ENCODE results near the gene CDH13.
A peak's percentile ranks its signal among the peaks of the same experiment; 100 is the strongest.

The CDH13 gene

DNA sequence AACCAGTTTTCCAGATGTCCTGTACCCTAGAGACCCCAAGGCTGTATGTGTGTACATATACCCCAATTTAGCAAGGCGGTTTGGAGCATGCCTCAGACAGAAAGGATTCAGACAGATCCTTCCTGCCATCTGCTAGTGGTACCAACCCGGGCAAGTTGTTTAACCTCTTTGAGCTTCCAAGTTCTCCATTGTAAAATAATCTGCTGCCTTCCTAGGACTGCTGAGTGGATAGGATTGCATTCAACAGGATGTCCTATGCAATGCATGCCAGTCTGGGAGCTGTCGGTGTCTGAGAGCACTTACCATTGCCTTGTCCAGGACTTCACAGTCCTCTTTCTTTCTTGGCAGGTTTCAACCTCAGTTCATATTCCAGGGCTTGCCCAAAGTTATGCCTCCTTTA lies 1.9 kb downstream of the CDH13 start:
- DNase-seq = no peak

DNA sequence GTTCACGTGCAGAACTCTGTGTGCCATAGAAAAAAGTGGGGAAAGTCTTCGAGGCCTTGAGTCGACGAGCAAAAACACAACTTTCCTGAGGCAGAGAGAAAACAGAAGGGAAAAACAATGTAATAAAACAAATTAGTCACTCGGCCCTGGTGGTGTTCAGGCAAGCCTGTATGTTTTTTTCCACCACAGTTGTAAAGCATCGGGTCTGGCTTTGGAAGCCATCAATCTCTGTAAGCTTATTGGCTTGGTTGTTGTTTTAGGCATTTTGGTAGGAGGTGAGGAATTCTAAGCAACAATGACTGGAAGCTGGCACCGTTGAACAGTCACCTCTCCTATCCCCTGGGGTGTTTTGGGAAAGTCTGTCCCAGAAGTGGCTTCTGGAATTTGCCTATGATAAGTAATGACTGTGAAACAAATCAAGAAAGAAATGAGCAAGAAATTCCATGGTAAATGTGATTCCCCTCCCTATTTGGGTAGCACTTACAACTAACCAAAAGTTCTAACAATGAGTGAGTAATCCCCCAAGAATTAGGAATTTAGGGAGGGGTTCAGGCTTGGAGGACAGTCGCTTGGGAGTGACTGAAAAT lies 2.8 kb downstream of the CDH13 start:
- DNase-seq = no peak

DNA sequence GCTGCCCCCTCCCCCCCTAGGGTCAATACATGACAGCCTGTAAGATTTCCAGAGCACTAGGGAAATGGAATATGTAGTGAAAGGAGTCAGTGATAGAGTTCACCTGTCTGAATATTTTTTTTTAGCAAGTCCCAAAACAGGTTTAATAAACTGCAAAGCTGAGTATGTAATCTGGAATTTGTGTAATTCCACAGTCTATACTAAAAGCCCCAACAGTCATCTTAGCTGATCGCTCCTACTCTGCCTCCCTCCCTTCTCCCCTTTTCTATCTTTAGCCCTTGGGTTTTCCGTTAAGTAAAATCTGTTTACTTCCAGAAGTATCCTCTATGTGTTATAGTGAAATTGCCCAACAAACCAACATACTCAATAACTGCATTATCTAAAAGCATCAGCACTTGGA lies 3.5 kb downstream of the CDH13 start:
- DNase-seq = no peak

DNA sequence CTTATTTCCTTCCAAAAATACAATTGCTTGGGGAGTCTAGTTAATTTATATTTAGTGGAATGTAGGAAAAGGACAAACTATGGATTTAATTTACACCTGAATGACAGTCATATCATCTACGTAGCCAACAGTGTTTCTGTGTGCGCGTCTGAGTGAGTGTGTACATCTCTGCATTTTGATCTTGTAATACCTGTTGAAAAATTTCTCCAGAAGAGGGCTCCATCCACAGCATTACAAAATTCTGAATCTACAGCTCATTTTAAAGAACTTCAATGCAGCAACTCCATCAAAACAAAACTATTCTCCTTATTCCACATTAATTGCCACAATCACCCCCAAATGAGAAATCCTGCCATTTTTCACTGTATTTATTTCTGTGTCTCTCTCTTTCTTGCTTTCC lies 3.9 kb downstream of the CDH13 start:
- no peak for DNase-seq

DNA sequence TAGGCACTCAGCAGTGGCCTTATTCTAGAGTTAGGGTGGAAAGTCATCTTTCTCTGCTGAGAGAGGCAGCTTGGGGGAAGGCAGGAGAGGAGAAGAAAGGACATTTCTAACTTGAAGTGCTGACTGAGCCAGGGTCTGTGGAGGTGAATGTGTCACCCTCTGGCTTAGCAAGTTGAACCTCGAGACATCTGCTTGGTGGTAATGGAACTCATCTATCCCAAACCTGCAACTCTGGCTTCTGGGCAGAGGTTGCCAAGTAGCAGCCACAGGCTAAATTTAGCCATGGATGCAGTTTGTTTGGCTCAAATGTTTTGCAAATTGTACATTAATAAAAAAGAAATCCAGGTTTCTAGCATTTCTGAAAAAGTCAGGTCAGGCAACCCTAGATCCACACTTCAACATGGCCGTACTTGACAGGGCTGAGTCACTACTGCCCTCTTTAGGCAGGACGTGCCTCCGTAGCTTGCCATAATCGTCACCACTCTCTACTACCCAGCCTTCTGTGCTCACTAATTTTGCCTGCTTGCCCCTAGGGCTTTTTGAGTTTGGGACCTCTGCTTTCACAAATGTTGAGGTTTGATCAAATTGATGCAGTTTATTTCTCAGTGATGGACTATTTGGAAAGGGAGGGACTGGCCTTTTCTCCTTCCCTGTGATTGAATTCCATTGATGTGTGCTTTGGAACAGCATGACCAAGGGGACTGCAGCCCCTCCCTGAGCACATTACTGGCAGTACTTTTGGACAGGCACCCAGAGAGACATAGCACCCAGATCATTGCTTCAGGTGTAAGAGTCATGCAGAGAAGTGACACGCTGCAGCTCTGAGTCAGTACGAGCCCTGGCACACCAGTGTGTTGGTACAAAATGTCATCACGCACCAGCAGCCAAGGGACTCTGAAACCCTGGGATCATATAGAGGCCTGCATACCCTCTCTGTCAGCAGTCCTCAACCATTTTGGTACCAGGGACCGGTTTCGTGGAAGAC lies 5.2 kb downstream of the CDH13 start:
- no peak for DNase-seq

DNA sequence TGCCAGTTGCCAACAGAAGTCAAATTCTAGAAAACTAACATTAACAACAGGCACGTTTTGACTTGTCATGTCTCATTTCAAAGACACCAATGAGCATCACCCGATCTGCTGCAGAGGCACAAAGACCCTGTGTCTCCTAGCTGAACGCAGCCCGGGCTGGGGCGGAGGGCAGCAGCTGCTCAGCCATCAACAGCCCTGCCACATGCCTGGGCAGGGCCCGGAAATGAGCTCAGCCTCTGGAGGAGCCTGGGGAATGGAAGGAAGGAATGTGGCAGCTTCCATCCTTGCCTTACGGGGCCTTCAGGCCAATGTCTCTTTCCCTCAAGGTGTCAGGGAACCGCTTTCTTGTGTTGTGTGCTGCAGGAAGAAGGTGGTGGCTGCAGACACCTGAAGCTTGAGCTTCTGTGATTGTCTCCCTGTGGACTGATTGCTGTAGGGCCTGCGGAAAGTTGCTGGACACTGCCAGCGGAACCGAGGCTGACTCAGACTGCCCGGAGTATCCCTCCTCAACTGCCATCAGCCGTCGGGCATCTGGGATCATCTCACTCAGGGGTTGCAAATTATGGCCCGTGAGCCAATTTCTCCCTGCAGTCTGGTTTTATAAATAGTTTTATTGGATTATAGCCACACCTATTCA lies 7.3 kb downstream of the CDH13 start:
- DNase-seq = no peak

DNA sequence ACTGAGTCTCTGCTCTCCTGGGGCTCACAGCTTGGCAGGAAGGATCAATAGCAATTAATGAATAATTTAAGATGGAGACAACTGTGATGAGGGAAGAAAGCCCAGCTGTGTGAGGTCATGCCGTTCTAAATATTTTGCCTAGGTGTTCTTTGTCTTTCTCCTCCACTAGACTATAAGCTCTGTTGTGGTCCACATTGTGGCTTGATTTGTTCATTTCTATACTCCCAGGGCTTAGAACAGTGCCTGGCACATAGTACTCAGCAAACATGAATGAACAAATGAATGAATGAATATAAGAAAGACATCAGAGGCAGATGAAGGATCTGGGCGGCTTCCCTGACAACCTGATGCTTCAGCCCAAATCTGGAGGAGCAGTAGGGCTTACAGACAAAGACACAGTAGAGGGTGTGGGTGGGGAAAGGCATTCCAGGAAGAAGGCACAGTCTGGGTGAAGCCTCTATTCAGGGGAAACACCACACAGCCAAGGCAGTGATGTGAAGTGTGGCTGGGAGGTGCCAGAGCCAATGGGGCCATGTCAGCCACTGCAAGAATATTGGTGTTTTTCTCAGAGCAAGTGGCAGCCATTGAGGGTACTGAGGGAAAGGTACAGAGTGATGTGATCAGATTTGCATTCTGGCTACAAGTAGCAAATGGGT lies 8.3 kb downstream of the CDH13 start:
- DNase-seq = no peak

DNA sequence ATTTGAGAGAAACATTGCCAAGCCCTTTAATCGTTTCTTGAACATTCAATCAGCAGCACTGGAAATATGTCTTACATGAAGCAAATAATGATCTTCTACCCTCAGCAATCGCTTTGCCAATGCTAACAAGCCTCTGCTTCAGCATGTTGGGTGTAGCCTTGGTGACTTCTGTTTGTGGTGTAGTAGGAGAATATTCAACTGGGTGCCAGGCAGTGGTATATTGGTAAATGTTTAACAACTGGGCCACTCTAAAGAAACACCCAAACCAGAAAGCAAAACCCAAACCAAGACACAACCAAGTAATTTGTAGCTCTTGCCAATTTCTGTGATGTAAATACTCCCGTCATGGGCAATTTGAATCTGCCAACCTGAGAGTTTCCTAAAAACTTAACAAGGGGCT lies 9.7 kb downstream of the CDH13 start:
- no peak for DNase-seq

DNA sequence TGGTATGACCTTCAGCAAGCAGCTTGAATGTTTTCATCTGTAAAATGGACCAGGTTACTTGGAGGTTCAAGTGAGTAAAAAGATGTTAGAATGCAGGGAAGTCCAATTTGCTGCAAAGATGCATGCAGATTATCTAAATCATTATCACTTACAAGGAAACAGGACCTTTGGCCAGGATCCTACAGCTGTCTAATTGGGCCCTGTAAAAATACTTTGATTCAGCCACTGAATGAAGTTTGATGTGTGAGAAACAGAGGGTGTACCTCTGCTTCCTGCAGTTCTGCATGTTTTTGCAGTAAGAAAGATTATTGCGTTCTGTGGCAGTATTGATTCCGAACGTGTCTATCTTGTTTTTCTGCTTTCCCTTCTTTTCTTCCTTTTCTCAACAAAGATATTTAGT lies 10.2 kb downstream of the CDH13 start:
- DNase-seq = no peak

DNA sequence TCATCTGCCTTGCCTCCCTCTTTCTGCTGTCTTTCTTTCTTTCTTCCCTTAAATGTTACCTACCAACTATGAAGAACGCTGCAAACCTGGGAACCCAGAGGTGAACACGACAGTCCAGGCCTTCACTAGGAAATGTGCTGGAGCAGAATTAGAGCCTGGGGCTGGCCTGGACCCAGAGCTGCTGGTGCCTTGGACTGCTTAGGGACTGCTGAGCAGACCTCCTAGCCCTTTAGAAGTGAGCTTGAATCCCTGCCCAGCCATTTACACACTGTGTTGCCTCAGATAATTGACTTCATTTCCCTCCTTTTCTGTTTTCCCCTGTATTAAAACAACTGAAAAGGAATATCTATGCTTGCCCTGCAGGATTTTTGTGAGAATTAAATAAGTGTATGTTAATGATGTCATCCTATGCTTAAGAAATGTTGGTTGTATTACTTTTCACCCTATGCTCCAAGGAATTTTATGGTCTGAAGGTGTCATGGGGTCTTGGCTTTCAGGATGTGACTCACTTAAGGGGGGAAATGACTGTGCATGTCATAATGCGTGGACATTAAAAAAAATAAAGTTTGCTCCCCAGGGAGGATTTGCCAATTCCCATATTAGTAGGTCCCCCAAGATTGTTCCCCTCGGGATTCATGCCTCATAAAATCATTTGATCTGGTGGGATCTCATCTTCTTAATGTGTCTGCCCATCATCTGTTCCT lies 11.5 kb downstream of the CDH13 start:
- DNase-seq = no peak

DNA sequence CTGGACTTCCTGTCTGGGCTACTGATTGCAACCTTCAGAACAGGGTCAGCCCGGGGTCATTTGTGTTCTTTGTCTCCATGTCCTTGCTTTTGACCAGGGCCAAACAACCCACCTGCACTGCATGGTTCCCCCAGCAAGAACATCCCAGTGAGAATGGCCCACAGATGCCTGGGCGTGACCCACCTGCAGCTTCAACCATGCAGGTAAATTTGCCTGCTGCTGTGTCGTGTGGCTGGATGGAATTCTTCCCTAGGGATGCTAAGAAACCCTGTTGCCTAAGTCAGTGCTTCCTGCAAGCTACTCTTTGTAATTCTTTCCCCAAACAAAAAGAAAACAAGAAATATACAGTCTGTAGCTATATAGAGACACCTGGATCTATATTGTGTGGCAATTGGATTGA lies 12.5 kb downstream of the CDH13 start:
- DNase-seq = no peak

DNA sequence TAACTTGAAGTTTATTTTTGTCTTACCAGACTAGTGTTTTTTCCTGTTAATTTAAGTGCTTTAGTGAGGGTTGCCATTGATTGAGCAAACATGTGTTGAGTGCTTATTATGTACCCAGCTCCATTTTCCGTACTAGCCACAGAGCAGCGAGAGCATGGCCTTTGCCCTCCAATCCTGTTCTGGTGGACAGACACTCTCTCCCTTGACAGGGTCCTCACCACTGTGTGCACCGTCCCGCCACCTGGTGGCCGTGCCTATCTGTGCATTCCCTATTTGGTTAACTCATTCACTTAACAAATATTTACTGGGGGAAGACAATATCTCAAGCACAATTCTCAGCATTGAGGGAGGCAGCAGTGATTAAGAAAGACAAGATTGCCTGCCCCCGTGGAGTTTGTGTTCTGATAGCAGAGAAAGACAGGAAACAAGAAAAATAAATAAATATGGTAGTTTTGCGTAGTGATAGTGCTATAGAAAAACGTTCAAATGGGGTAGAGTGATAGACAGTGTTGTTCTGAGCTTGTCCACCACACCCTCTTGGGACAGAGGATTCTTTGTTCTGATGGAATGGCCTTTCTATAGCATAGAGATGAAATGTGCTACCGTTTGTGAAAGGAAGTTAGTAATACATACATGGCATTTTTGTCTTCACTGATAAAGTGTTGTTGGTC lies 13.0 kb downstream of the CDH13 start:
- peak; percentile 59 for DNase-seq

DNA sequence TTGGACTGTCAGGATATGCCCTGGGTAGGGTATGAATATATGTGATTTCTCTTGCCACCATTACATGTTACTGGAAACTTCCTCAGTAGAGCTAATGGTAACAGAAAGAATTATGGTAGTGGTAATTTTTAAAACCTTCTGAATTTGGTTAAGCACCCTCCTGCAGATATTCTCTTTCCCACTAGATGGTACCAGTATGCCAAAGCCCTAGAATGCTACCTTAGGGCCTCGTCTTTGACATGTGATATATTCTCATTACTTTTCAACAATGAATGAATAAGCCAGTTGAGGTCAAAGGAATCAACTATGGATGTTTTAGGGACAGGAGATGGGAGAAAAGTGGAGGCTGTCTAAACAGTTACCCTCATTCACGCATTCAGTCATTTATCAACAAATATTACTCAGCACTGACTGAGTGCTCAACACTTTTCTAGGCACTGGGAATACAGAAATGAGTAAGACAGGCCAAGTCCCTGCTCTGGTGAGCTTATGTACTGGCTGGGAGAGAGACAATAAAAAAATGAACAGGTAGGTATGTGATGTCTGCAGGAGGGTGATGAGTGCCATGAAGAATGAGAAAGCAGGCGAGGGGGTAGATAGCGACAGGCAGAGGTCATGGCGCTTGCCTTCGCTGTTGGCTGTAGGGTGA lies 14.7 kb downstream of the CDH13 start:
- DNase-seq = no peak

DNA sequence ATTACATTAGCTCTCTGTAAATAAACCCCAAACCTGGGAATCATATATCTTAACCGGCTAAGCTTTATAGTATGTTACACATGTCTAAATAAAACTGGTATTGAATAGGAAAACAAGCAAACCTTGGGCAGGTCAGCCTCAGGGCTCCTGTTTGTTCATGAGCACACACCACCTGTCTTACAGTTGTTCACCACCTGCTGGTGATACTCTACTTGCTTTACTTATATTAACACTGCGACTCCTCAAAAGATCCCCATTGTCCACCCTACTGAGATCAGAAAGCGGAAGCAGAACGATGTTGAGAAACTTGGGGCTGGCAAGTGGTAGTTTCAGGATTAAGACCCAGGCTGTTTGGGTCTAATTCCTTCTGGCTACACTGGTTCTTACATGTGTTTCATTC lies 16.4 kb downstream of the CDH13 start:
- no peak for DNase-seq

DNA sequence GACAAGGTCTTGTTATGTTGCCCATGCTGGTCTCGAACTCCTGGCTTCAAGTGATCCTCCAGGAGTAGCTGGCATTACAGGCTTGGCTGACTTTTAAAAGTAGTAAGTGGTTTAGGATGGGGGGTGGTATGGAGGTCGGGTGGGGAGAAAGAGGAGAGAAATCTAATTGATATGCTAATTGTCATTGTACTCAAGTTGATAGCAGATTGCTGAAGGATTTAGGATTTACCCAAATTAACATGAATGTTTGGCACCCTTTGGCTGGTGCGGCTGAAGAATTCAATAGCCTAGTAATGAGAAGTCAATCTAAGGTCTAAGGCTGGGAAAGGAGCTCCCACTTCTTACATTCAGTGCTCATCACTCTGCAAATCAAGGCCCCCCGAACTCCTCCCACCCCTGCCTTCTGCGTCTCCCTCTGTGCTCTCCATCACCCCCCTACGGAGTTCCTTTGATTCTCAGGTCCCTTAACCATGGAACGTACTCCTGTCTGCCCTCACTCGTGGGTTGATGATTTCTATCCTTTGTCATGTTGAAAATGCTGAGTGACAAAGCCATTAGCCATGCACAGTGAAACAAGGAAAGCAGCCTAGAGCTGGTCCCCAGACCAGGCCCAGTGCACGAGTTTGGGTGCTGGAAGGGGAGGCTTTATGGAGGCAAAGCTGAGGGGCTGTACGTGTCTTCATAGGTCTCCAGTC lies 17.3 kb downstream of the CDH13 start:
- DNase-seq = no peak

DNA sequence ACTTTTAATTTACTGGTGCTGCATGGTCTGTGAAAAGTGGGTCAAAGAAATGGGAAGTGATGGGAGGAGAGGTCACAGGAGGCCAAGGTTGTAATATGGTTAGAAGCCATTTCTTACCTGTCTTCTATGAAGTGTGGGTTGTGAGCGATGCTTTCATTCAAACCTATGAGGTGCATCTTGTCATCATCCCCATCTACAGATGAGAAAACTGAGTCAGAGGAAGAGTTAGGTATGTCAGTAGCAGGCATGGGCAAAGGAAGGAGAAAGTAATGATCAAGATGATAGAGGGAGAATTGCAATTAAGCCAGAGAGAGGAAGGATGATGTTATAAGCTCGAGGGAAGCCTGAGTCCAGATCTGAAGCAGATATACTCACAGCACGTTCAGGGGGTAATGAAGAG lies 19.7 kb downstream of the CDH13 start:
- no peak for DNase-seq

DNA sequence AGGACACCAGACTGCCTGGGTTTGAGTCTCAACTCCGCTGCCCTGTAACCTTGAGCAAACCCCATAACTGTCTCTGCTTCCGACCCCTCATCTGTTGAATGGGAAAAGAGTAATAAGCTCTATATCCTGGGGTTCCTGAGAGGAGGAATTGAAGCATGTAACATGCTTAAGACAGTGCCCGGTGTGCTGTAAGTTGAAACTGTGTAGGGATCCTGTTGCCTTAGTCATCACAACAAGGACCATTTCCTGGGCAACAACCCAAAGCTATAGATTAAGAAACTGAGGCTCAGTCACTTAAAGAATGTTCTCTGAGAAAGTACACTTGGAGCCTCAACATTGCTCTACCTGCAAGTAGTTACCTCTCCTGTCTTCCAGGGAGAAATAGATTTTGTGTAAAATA lies 23.0 kb downstream of the CDH13 start:
- no peak for DNase-seq

DNA sequence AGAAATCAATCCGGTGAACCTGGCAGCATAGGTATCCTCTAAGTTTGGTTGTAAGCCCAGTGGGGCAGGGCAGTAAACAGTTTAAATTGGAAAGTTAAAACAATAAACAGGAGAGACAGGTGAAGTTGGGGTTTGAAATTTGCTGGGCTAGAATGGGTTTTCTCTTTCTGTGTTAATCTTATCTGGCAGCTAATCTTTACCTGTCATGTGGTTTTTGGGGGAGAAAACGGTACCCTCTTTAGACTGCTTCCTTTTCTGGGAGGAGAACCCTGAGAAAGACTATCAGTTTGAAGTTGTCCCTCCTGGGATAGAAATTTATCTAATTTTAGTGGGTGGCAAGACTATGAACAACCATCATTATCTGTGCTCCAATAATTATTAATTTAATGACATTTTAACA lies 24.0 kb downstream of the CDH13 start:
- DNase-seq = no peak

DNA sequence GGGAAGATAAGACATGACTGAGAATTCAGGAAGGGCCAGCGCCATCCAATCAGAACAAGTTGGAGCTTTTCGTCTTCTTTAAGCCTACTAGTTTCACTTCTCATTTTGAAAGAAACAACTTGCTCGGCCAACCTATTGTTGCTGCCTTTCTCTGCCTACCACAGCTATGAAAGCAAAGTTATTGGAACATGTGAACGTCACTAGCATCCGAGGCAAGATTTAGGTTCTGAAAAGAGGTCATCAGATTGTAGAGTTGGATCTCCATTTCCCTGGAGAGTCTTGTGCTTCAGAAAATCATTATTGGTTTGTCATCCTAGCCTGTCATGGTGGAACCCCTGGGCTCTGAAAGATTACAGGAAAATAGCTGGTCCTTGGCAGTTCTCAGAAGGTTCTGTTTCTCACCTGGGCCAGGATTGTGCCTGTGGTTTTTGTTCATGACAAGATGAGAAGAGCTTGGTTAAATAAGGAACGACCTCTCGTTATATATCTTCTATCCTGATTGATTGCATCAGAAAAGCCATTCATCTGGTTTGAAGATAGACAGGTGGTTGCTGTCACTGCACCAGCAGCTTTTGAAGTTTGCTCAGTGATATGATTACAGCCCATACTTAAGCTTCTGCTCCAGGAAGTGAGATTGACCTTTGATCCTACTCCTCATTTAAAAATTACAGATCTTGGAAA lies 25.3 kb downstream of the CDH13 start:
- DNase-seq = peak; percentile 18

DNA sequence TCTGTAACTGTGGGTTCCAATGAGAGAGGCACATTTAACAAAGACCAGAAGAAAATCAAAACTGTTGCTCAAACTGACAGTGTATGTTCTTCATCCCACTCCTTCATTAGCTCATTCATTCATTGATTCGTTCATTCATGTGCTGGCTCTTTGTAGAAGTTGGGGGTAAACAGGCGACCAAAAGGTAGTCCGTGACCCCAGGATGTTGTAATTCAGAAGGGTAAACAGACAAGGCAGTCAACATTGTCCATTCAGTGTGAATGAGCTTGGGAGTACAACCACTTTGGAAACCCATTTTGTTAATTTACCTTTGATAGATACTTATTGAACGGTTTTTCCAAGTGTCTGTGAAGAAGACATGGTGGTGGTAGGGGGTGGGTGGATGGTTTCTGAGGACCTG lies 26.1 kb downstream of the CDH13 start:
- no peak for DNase-seq
